IMR-90 (cell line): Measurements from ENCODE around the gene MOB2.

Experiments used
- BHLHE40 ChIP-seq: fragments of 150-350 bp; IDR thresholded peaks from 2 replicates; pipeline ENCODE4 v1.6.1; 2016; ENCODE audit warnings: mild to moderate bottlenecking, low read depth, low read length
- CHD1 ChIP-seq: IDR thresholded peaks from 2 replicates; pipeline ENCODE4 v1.6.1; 2012; ENCODE audit warnings: low read depth, low read length, improper control_type of control experiment
- MAFK ChIP-seq: IDR thresholded peaks from 2 replicates; pipeline ENCODE4 v1.6.1; 2012; ENCODE audit warnings: low read depth, low read length, improper control_type of control experiment
- MAZ ChIP-seq: IDR thresholded peaks from 2 replicates; pipeline ENCODE4 v1.6.1; 2012; ENCODE audit warnings: low read depth, mild to moderate bottlenecking, low read length, improper control_type of control experiment, moderate library complexity, borderline replicate concordance
- MXI1 ChIP-seq: IDR thresholded peaks from 2 replicates; pipeline ENCODE4 v1.6.1; 2012; ENCODE audit warnings: low read depth, mild to moderate bottlenecking, low read length, moderate library complexity, borderline replicate concordance
- POLR2A ChIP-seq: IDR thresholded peaks from 2 replicates; pipeline ENCODE4 v1.6.1; 2012; ENCODE audit warnings: mild to moderate bottlenecking, low read depth, low read length
- RAD21 ChIP-seq: IDR thresholded peaks from 2 replicates; pipeline ENCODE4 v1.6.1; 2012; ENCODE audit warnings: low read length, improper control_type of control experiment
- RFX5 ChIP-seq: IDR thresholded peaks from 2 replicates; pipeline ENCODE4 v1.8.0; 2012; ENCODE audit warnings: low read depth, mild to moderate bottlenecking, low read length, moderate library complexity
- SMC3 ChIP-seq: fragments of 150-350 bp; IDR thresholded peaks from 2 replicates; pipeline ENCODE4 v1.6.1; 2016; ENCODE audit warnings: low read depth, mild to moderate bottlenecking, antibody characterized with exemption, low read length, moderate library complexity
- TF ChIP-seq, protein P1 (sequence below): conservative IDR thresholded peaks from 2 replicates; pipeline ENCODE4 v1.5.1; 2012; ENCODE audit warnings: mild to moderate bottlenecking, low read depth, low read length, improper control_type of control experiment
- TF ChIP-seq, protein P2 (sequence below): fragments of 150-350 bp; IDR thresholded peaks from 2 replicates; pipeline ENCODE4 v1.6.1; 2016; ENCODE audit warnings: low read depth, mild to moderate bottlenecking, low read length, moderate library complexity, borderline replicate concordance
- TF ChIP-seq, protein P3 (sequence below): fragments of 150-350 bp; IDR thresholded peaks from 2 replicates; pipeline ENCODE4 v1.6.1; 2017; ENCODE audit warnings: mild to moderate bottlenecking, antibody characterized with exemption, low read length, low read depth

DNA sequence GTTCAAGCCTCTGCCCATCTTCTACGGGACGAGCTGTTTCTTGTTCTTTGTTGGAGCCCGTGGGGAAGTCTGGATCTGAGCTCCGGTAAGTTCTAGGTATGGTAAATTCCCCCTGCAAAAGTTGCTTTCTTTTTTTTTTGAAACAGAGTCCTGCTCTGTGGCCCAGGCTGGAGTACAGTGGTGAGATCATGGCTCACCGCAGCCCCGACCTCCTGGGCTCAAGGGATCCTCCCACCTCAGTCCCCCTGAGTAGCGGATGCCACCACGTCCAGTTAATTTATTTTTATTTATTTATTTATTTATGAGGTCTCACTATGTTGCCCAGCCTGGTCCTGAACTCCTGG, 35.5 kb upstream of the MOB2 start:
- no peak for TF ChIP-seq POLR2A
- TF ChIP-seq, protein P1, sequence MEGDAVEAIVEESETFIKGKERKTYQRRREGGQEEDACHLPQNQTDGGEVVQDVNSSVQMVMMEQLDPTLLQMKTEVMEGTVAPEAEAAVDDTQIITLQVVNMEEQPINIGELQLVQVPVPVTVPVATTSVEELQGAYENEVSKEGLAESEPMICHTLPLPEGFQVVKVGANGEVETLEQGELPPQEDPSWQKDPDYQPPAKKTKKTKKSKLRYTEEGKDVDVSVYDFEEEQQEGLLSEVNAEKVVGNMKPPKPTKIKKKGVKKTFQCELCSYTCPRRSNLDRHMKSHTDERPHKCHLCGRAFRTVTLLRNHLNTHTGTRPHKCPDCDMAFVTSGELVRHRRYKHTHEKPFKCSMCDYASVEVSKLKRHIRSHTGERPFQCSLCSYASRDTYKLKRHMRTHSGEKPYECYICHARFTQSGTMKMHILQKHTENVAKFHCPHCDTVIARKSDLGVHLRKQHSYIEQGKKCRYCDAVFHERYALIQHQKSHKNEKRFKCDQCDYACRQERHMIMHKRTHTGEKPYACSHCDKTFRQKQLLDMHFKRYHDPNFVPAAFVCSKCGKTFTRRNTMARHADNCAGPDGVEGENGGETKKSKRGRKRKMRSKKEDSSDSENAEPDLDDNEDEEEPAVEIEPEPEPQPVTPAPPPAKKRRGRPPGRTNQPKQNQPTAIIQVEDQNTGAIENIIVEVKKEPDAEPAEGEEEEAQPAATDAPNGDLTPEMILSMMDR, result no peak
- TF ChIP-seq RAD21, result no peak
- no peak for TF ChIP-seq SMC3
- no peak for TF ChIP-seq MAFK
- TF ChIP-seq, protein P2, sequence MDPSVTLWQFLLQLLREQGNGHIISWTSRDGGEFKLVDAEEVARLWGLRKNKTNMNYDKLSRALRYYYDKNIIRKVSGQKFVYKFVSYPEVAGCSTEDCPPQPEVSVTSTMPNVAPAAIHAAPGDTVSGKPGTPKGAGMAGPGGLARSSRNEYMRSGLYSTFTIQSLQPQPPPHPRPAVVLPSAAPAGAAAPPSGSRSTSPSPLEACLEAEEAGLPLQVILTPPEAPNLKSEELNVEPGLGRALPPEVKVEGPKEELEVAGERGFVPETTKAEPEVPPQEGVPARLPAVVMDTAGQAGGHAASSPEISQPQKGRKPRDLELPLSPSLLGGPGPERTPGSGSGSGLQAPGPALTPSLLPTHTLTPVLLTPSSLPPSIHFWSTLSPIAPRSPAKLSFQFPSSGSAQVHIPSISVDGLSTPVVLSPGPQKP, result no peak
- TF ChIP-seq CHD1, result no peak
- TF ChIP-seq, protein P3, sequence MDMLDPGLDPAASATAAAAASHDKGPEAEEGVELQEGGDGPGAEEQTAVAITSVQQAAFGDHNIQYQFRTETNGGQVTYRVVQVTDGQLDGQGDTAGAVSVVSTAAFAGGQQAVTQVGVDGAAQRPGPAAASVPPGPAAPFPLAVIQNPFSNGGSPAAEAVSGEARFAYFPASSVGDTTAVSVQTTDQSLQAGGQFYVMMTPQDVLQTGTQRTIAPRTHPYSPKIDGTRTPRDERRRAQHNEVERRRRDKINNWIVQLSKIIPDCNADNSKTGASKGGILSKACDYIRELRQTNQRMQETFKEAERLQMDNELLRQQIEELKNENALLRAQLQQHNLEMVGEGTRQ, result no peak
- TF ChIP-seq MAZ, result no peak
- no peak for TF ChIP-seq BHLHE40
- no peak for TF ChIP-seq RFX5
- TF ChIP-seq MXI1, result no peak
